ENCODE measurements around the gene PLPP4.
"Not testable (repeated sequence)": the region's sequence is repeated elsewhere in the genome, so short reads cannot be mapped to it uniquely, and the experiment has no call there.

PLPP4 gene

GRCh38 chr10:120492346-120492745 lies 35.3 kb downstream of the PLPP4 start:
- no peak for DNase-seq

- no peak for DNase-seq
Observed at GRCh38 chr10:120493411-120494312, 36.6 kb downstream of the PLPP4 start.

- no peak for DNase-seq
Observed at GRCh38 chr10:120494313-120494710, 37.3 kb downstream of the PLPP4 start.

- no peak for DNase-seq
Observed at GRCh38 chr10:120495226-120496009, 38.4 kb downstream of the PLPP4 start.

GRCh38 chr10:120499883-120500282 lies 42.9 kb downstream of the PLPP4 start:
- DNase-seq: no peak

- DNase-seq: no peak
Observed at GRCh38 chr10:120503689-120504088, 46.7 kb downstream of the PLPP4 start.

- not testable (repeated sequence) for DNase-seq
Observed at GRCh38 chr10:120504227-120504626, 47.2 kb downstream of the PLPP4 start.

GRCh38 chr10:120505056-120505455 lies 48.0 kb downstream of the PLPP4 start:
- DNase-seq: no peak

- no peak for DNase-seq
Observed at GRCh38 chr10:120505866-120506265, 48.8 kb downstream of the PLPP4 start.

- no peak for DNase-seq
Observed at GRCh38 chr10:120506674-120507073, 49.6 kb downstream of the PLPP4 start.

GRCh38 chr10:120507175-120507574 lies 50.1 kb downstream of the PLPP4 start:
- DNase-seq: no peak

GRCh38 chr10:120507651-120508050 lies 50.6 kb downstream of the PLPP4 start:
- DNase-seq: no peak

- no peak for DNase-seq
Observed at GRCh38 chr10:120508393-120508792, 51.4 kb downstream of the PLPP4 start.

GRCh38 chr10:120508966-120509365 lies 51.9 kb downstream of the PLPP4 start:
- no peak for DNase-seq

- DNase-seq: no peak
Observed at GRCh38 chr10:120511165-120511564, 54.1 kb downstream of the PLPP4 start.

GRCh38 chr10:120513307-120513796 lies 56.3 kb downstream of the PLPP4 start:
- DNase-seq: no peak

- no peak for DNase-seq
Observed at GRCh38 chr10:120514035-120514620, 57.1 kb downstream of the PLPP4 start.

- no peak for DNase-seq
Observed at GRCh38 chr10:120514959-120515358, 57.9 kb downstream of the PLPP4 start.

- no peak for DNase-seq
Observed at GRCh38 chr10:120515741-120516140, 58.7 kb downstream of the PLPP4 start.

GRCh38 chr10:120516426-120516825 lies 59.4 kb downstream of the PLPP4 start:
- no peak for DNase-seq

GRCh38 chr10:120517196-120517595 lies 60.2 kb downstream of the PLPP4 start:
- no peak for DNase-seq

GRCh38 chr10:120517881-120518484 lies 61.0 kb downstream of the PLPP4 start:
- DNase-seq: no peak

GRCh38 chr10:120521880-120522279 lies 64.9 kb downstream of the PLPP4 start:
- DNase-seq: no peak
